ENCODE results near the gene TAS2R30. TPM values are rescaled to one million over a fixed set of nuclear protein-coding genes. Genes with fewer than 3 reads are reported as not detected.

The TAS2R30 gene
- total and polyA plus RNA-seq, 2 donors (not counting 1 experiment from before 2014, with no cell fraction given) = 9.5 TPM; not detected in 1

DNA sequence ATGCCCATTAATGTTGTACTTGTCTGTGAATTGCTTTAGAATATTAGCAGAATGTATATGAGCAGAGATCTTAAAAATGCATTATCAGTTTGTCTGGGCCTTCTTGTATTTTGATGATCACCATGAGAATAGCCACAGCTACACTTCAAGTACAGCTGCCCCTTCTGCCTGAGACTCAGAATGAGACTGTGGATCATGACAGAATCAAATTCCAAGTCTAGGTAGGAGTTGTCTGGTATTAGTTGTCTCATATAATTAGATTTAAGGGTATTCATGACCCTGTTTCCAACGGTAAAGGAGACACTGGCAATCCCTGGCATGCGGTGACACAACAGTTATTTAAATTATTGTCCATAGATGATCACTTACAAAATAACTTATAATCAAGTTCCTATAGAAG lies 18.3 kb upstream of the TAS2R30 start:
- no peak overlapping the region for H3K4me3 Mint-ChIP-seq
- intact Hi-C loops (cut with micrococcal nuclease) = no loop called here
- no peak for TF ChIP-seq EZH2 (IDR thresholded peaks at IDR 0.05; ENCODE audit: borderline replicate concordance, insufficient read depth, low read depth, low read length, poor library complexity, severe bottlenecking)
- TF ChIP-seq, protein P1, sequence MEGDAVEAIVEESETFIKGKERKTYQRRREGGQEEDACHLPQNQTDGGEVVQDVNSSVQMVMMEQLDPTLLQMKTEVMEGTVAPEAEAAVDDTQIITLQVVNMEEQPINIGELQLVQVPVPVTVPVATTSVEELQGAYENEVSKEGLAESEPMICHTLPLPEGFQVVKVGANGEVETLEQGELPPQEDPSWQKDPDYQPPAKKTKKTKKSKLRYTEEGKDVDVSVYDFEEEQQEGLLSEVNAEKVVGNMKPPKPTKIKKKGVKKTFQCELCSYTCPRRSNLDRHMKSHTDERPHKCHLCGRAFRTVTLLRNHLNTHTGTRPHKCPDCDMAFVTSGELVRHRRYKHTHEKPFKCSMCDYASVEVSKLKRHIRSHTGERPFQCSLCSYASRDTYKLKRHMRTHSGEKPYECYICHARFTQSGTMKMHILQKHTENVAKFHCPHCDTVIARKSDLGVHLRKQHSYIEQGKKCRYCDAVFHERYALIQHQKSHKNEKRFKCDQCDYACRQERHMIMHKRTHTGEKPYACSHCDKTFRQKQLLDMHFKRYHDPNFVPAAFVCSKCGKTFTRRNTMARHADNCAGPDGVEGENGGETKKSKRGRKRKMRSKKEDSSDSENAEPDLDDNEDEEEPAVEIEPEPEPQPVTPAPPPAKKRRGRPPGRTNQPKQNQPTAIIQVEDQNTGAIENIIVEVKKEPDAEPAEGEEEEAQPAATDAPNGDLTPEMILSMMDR (IDR thresholded peaks at IDR 0.05) = no peak
- H3K27ac ChIP-seq (ENCODE audit: low read length in 2 of 2) = no peak overlapping the region
- H3K9me3 ChIP-seq (ENCODE audit: control extremely low read depth in 1 of 3, control insufficient read depth in 2 of 3, insufficient read depth in 1 of 3, low read length in 2 of 3) = peaks cover 3 to 7% (median 4%) of the 10 kb centered on the region in 3 donors
- no peaks in the 10 kb centered on the region for H3K9me3 Mint-ChIP-seq (ENCODE audit: insufficient read depth)
- H3K27me3 Mint-ChIP-seq = no peaks in the 10 kb centered on the region
- no peak for ATAC-seq (ENCODE audit: low read depth)
- H3K79me2 ChIP-seq (ENCODE audit: control insufficient read depth, insufficient read depth, low read length) = peaks cover 57% of the 10 kb centered on the region
- CTCF ChIA-PET = interaction anchor here (0.6 kb wide), 1 partner anchor 950 kb away, joined by 3 read pairs; no protein-coding TSS in a partner anchor
- H3K4me1 Mint-ChIP-seq = no peaks in the 10 kb centered on the region
- no peak overlapping the region for H3K4me3 ChIP-seq (ENCODE audit: control extremely low read depth in 1 of 5, extremely low read depth in 1 of 5, insufficient read depth in 1 of 5, low read depth in 2 of 5, low read length in 4 of 5)
- no peak overlapping the region for H3K4me2 ChIP-seq (replicated peaks; ENCODE audit: low read depth, low read length, poor library complexity, severe bottlenecking)
- no CpG with 5 or more reads among the region's 2 CpGs for WGBS (ENCODE audit: insufficient coverage)
- H4K20me1 ChIP-seq (ENCODE audit: control insufficient read depth, insufficient read depth, low read length, poor library complexity, severe bottlenecking) = peaks cover 19% of the 10 kb centered on the region
- POLR2A ChIA-PET = no interaction called here
- DNase-seq = no peak
- H3K9ac ChIP-seq (ENCODE audit: low read length) = no peak overlapping the region
- H3K27ac Mint-ChIP-seq = no peak overlapping the region
- no peaks in the 10 kb centered on the region for H3K27me3 ChIP-seq (replicated peaks in 1 of 4; ENCODE audit: control extremely low read depth in 1 of 4, control insufficient read depth in 3 of 4, insufficient read depth in 4 of 4, low read length in 3 of 4)
- H2AFZ ChIP-seq (ENCODE audit: insufficient read depth, low read depth, low read length, poor library complexity, severe bottlenecking) = no peak overlapping the region
- no peaks in the 10 kb centered on the region for H3K4me1 ChIP-seq (ENCODE audit: control insufficient read depth in 2 of 2, insufficient read depth in 2 of 2, low read length in 2 of 2)
- H3K36me3 ChIP-seq (replicated peaks in 1 of 2; ENCODE audit: control extremely low read depth in 1 of 2, control insufficient read depth in 1 of 2, extremely low read depth in 1 of 2, insufficient read depth in 2 of 2, low read length in 1 of 2) = peaks cover 3 to 8% of the 10 kb centered on the region in 2 experiments

DNA sequence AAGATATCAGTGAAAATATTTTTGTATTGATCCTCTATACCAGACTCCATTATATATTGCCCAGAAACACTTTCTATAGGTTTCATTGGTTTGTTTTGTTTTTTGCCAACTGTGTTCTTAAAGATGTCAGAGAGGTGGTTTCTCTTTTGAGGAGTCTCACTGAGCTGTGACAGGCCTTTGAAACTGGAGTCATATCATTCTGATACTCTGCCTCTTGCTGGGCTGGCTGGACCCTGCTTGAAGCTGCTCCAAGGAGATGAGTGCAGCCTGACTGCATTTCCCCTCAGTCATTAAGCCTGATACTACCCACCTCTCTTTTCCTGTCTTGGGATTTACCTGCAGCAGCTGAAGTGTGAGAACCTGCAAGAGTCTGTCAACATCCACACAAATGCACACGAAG lies 16.4 kb upstream of the TAS2R30 start:
- Histone ChIP-seq H3K27ac (ENCODE audit: low read length in 2 of 2) (no peak overlapping the region), H3K4me2 (replicated peaks; ENCODE audit: low read depth, low read length, poor library complexity, severe bottlenecking) (no peak overlapping the region), H3K9me3 (ENCODE audit: control extremely low read depth in 1 of 3, control insufficient read depth in 2 of 3, insufficient read depth in 1 of 3, low read length in 2 of 3) (peaks cover 1 to 7% (median 3%) of the 10 kb centered on the region in 3 donors), H3K27me3 (replicated peaks in 1 of 4; ENCODE audit: control extremely low read depth in 1 of 4, control insufficient read depth in 3 of 4, insufficient read depth in 4 of 4, low read length in 3 of 4) (no peaks in the 10 kb centered on the region), H4K20me1 (ENCODE audit: control insufficient read depth, insufficient read depth, low read length, poor library complexity, severe bottlenecking) (peaks cover 21% of the 10 kb centered on the region), H2AFZ (ENCODE audit: insufficient read depth, low read depth, low read length, poor library complexity, severe bottlenecking) (no peak overlapping the region), H3K36me3 (replicated peaks in 1 of 2; ENCODE audit: control extremely low read depth in 1 of 2, control insufficient read depth in 1 of 2, extremely low read depth in 1 of 2, insufficient read depth in 2 of 2, low read length in 1 of 2) (peaks cover 1 to 8% of the 10 kb centered on the region in 2 experiments), H3K4me3 (ENCODE audit: control extremely low read depth in 1 of 5, extremely low read depth in 1 of 5, insufficient read depth in 1 of 5, low read depth in 2 of 5, low read length in 4 of 5) (no peak overlapping the region), H3K79me2 (ENCODE audit: control insufficient read depth, insufficient read depth, low read length) (peaks cover 49% of the 10 kb centered on the region), H3K9ac (ENCODE audit: low read length) (no peak overlapping the region), H3K4me1 (ENCODE audit: control insufficient read depth in 2 of 2, insufficient read depth in 2 of 2, low read length in 2 of 2) (no peaks in the 10 kb centered on the region)
- ChIA-PET CTCF (no interaction called here), POLR2A (no interaction called here)
- ATAC-seq (ENCODE audit: low read depth) (no peak), DNase-seq (no peak)
- H3K4me1 Mint-ChIP-seq = no peaks in the 10 kb centered on the region
- TF ChIP-seq, protein P1 (IDR thresholded peaks at IDR 0.05) = no peak
- TF ChIP-seq EZH2 (IDR thresholded peaks at IDR 0.05; ENCODE audit: borderline replicate concordance, insufficient read depth, low read depth, low read length, poor library complexity, severe bottlenecking) = no peak
- 33% methylated on average over 1 of the region's 1 CpG for WGBS (ENCODE audit: insufficient coverage)
- H3K4me3 Mint-ChIP-seq = no peak overlapping the region
- H3K27ac Mint-ChIP-seq = no peak overlapping the region
- H3K9me3 Mint-ChIP-seq (ENCODE audit: insufficient read depth) = no peaks in the 10 kb centered on the region
- intact Hi-C loops (cut with micrococcal nuclease) = no loop called here
- no peaks in the 10 kb centered on the region for H3K27me3 Mint-ChIP-seq
